Activated CD8-positive, alpha-beta memory T cell treated with anti-CD3 and anti-CD28 coated beads for 1 hour (primary cell): ENCODE results near the gene WDR47.
"Not testable (repeated sequence)": the region's sequence is repeated elsewhere in the genome, so short reads cannot be mapped to it uniquely, and the experiment has no call there.

Experiments used
- DNase-seq, 2 donors: peaks; one replicate each; pipeline ENCODE4 v3.0.0-alpha.2; 2020; ENCODE audit warnings: low read depth in 1 of 2; ENCODE audit errors: extremely low read depth in 1 of 2

WDR47 gene

DNA sequence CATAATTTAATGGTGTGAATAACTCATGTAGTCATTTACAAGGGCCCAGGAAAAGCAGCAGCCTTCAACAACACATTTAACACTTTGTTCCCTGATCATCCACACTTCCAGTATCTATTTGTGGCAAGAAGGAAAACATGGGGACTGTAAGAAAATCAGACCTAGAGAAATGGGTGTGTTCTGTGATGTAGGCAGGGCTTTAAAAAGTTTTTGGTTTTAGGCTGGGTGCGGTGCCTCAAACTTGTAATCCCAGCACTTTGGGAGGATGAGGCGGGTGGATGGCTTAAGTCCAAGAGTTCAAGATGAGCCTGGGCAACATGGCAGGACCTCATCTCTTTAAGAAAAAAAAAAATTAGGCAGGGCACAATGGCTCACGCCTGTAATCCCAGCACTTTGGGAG, 14.2 kb upstream of the WDR47 start:
- no peak for DNase-seq

DNA sequence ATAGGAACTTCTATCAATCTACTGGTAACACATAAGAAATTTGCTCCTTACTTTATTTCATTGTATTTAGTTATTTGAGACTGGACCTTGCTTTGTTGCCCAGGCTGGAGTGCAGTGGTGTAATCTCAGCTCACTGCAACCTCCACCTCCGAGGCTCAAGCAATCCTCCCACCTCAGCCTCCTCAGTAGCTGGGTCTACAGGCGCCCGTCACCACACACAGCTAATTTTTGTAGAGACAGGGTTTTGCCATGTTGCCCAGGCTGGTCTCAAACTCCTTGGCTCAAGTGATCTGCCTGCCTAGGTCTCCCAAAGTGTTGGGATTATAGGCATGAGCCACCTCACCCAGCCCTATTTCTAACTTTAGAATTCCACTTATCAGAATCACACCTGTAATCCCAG, 10.2 kb upstream of the WDR47 start:
- not testable (repeated sequence) for DNase-seq

DNA sequence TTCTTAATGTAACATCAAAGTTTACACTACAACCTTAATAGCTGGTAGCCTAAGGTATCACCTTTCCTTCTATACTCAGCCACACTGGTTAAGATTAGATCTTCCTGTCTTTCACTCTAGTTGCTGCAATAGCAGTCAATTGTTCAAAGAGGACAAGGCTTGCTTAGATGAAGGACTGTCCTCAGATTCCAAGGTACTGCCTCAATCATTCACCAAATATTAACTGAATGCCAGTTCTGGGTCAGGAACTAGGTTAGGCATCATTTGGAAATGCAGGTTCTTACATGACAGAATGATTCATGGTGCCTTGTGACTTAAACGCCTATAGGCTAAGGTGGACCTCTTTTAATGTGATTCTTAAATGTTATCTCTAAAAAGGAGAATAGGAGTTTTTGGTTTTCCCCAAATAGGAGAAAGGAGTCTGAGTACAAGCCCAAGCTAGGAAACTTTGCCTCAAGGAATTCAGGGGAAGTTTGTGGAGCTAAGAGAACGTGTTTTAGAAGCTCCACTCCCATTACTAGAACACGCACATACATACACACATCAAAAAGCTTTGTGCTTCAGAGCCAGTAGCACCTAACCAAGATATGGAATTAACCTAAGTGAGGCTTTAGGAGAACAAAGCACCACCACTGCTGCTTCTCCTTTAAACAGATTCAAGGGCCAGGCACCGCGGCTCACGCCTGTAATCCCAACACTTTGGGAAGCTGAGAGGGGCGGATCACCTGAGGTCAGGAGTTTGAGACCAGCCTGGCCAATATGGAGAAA, 8.5 kb upstream of the WDR47 start:
- DNase-seq = no peak

DNA sequence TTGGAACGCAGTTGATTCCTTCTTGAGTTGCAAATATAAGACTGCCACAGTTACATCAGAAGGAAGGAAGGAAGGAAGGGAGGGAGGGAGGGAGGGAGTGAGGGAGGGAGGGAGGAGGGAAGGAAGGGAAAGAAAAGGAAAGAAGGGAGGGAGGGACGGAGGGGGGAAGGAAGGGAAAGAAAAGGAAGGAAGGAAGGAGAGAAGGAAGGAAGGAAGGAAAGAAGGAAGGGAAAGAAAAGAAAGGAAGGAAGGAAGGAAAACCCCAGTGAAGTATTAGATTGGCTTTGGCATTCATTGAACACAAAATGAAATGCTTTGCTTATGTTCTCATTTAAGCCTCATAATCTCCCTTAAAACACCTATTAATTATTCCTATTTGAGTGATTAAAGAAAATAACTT, 6.4 kb upstream of the WDR47 start:
- DNase-seq = no peak

DNA sequence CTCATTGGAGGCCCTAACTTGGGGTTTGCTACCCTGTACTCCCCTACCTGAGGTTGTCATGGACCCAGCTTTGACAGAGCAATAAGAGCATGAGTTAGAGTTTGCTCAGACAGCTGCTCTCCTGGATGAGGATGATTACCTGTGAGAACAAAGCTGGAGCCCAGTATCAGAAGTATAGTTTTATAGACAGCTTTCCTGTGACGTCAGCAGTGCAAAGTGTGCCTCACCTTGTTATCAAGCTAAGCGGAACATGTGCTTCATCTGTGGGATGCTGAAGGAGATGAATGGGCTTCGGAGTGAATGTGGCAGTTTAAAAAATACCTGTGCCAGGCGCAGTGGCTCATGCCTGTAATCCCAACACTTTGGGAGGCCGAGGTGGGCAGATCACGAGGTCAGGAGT, 5.4 kb upstream of the WDR47 start:
- no peak for DNase-seq

DNA sequence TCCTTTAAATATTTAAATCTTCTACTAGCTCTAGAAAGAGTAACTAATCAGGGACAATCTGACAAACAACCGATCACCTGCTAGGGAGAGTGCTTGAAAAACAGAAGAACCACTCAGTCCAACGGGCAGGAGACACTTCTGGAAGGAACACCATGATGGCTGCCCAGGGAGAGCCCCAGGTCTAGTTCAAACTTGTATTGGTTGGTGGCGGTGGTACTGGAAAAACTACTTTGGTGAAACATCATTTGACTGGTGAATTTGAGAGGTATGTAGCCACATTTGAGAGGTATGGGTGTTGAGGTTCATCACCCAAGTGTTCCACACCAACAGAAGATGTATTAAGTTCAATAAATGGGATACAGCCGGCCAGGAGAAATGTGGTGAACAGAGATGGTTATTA, 4.8 kb upstream of the WDR47 start:
- no peak for DNase-seq

DNA sequence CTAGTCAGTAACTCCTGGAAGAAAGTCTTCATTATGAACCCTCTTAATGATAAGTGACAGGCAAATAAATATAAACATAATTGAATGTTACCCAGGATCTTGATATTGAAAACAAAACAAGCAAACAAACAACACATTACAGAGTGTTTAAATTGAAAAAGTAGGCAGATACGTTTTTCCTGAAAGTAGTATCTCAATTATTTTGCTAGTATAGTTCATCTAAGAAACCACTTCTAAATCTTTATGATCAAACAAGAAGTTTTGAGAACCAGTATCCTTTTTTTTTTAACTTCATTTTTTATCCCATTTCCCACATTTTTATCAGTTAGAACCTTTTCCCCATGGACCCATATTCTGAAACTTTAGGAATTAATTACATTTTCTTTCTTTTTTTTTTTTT, 3.7 kb upstream of the WDR47 start:
- DNase-seq = no peak

DNA sequence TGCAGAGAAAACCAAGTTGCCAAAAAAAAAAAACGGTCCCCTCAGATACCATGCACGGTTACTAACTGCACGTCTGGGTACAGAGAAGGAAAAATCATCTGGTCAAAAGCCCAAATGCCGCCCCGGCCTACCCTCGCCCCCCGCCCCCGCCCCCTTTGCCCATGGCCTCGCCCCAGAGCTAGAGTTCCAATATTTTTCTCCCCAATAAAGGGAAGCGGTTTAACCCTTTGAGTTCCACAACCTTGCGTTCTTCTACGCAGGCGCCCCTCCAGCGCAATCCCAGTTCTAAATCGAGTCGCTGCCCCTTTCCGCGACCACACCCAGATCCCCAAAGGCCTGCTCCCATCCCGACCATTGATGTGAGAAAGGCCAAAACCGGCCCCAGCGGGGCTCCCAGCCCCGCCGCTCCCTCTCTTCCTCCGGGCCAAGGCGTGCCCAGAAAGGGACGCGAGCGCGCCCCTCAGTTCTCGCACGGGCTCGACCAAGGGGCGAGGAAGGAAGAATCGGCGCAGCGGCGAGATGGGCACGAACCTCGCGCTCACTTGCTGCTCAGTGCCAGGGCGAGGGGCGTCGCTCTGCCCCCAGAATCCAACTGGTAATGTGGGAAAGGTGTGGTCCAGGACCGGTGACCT, 797 bp downstream of the WDR47 start:
- DNase-seq = no peak

DNA sequence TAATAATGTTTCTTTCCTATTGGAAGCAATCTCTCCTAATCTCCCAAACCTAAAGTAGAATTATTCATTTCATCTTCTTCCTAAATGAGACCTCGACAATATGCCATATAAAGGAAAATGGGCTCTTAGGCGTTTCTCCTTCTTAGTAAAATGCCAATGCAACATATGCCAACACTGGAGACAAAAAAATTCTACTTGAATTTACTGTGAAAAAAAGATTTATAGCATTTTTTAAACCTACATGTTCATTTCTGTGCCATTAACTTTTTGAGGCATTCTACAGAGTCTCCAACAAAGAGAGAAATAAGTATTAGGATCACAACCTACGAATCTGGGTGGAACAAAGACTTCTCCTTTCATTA, 1.3 kb downstream of the WDR47 start:
- DNase-seq = no peak

DNA sequence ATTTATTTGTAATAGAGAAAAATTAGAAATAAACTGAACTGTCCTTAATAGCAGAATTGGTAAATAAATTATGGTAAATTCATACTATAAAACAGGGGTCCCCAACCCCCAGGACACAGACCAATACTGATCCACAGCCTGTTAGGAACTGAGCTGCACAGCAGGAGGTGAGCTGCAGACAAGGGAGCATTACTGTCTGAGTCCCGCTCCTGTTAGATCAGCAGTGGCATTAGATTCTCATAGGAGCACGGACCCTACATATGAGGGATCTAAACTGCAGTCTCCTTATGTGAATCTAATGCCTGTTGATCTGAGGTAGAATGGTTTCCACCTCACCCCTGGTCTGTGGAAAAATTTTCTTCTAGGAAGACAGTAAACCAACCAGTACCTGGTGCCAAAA, 7.5 kb downstream of the WDR47 start:
- DNase-seq = no peak

DNA sequence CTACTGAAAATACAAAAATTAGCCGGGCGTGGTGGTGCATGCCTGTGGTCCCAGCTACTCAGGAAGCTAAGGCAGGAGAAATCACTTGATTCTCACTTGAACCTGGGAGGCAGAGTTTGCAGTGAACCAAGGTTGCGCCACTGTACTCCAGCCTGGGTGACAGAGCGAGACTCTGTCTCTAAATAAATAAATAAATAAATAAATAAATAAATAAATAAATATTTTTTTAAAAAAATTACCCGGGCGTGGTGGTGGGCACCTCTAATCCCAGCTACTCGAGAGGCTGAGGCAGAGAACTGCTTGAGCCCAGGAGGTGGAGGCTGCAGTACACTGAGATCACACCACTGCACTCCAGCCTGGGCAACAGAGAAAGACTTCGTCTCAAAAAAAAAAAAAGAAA, 12.4 kb downstream of the WDR47 start:
- not testable (repeated sequence) for DNase-seq

DNA sequence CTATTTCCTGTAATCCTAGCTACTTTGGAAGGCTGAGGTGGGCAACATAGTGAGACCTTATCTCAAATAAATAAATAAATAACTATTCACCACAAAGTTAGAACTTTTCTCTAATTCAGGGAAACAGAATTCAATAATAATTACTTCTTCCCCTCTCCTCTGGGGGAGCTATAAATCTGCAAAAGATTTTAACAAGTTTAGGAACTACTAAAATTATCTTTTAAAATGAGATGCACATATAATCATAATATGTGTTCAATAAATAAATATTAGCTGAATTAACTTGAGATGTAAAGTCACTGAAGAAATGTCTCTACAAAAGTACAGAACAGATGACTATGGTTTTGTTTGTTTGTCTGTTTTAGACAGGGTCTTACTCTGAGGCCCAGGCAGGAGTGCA, 14.1 kb downstream of the WDR47 start:
- DNase-seq = no peak

DNA sequence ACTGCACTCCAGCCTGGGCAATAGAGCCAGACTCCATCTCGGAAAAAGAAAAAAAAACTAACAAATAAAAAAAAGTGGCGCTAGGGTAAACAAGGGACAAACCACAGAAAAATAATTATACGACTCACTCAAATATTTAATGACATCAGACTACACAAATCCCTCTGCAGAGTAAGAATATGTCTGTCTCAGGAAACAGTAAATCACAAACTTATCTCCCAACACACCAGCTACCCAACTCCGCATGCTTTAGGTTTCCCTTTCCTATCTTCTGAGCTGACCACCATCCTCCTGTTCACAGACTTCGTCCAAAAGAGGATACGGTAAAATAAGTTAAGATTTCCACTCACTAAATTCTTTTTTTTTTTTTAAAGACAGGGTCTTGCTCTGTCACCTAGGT, 16.2 kb downstream of the WDR47 start:
- DNase-seq = no peak

DNA sequence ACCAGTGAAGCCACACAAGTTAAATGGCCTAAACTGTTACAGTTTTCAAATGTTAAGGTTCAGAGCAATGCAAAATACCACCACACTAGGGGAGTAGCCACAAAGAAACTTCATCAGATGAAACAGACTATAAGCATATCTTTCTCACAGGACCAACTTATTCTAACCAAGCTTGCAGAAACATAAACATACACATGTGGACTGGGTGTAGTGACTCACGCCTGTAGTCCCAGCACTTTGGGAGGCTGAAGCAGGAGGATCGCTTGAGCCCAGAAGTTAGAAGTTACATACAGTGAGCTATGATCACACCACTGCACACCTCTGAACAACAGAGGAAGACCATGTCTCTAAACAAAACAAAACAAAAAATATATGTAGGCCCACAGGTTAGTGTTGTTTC, 17.3 kb downstream of the WDR47 start:
- DNase-seq = no peak

DNA sequence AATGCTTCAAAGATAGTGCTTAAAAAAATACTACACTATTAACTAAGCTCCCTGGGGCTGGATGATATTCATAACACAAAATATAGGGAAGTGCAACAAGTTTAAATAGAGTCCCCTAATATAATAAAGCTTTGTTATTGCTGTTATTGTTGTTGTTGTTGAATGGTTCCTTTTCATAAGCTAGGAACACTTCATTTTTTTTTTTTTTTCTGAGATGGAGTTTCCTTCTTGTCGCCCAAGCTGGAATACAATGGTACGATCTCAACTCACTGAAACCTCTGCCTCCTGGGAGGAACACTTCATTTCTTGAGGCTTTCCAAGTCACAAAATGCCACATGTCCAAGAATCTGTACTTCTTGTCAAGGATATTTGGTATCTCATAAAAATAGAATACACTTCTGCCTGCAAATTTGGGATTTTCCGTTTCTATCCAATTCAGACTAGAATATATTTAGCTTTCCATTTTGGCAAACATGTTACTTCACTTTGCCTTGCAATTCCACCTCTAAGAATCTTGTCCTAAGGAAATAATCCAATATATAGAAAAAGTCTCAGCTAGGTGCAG, 21.1 kb downstream of the WDR47 start:
- DNase-seq = no peak

DNA sequence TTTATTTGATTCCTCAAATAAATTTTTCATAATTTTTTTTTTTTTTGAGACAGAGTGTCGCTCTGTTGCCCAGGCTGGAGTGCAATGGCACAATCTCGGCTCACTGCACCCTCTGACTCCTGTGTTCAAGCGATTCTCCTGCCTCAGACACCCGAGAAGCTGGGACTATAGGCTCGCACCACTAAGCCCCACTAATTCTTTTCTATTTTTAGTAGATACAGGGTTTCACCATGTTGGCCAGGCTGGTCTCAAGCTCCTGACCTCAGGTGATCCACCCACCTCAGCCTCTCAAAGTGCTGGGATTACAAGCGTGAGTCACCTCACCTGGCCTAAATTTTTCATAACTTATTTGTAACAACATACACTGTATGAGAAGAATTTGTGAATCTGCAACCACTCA, 24.2 kb downstream of the WDR47 start:
- not testable (repeated sequence) for DNase-seq

DNA sequence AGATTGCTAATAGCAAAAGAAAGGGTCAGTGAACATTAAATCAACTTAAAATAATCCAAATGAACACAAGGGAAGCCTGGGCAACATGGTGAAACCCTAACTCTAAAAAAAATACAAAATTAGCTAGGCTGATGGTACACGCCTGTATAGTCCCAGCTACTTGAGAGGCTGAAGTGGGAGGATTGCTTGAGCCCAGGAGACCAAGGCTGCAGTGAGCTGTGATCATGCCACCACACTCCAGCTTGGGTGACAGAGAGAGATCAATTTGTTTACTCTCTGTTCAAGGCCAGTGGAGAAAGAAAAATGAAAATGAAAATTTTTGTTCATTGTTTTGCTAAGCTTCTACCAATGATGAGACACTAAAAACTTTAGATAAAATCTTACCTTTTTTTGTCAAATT, 24.8 kb downstream of the WDR47 start:
- DNase-seq = no peak

DNA sequence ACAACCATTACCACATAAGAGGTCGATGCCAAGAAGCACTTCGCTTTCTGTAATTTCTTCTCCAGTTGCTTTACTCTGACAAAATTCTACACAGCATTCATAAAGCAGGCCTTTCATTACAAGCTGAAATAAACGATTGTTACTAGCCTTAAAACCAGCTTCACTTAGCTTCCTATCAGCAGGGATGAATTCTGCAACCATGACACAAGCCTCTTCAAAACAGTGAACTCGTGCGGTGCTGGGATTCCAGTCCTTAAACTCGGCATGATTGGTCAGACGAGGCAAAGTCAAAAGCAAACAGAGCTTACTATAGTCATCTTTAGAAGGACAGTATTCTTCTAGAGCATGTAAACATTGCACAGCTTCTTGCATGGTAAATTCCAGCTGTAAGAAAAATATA, 30.6 kb downstream of the WDR47 start:
- DNase-seq = no peak

DNA sequence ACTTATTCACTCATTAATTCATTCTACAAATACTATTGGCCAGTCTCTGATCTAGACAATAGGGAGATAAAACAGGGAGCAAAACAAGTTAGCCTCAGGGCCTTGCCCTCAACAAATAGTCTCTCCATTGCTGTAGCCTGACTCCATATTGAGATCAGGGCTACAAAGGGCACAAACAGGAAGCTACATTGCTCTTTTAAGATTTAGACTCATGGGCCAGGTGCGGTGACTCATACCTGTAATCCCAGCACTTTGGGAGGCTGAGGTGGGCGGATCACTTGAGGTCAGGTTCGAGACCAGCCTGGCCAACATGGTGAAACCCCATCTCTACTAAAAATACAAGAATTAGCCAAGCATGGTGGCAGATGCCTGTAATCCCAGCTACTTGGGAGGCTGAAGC, 45.3 kb downstream of the WDR47 start:
- DNase-seq = not testable (repeated sequence)

DNA sequence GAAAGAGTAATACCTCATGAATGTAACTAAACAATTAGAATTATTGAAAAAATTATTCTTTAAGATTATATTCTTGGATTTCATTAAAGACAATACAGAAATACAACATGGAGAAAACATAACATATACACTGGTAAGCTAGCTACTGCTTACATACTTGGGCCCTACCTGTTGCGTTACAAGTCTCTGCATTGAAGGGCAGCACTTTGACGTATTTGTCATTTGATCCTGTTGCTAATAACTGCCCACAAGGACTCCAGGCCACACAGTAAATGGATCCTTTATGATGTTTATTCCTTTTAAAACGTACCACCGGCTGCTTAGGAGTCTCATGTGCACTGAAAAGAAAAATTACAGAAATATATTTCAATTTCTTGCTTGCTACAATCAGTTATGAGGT, 58.8 kb downstream of the WDR47 start:
- no peak for DNase-seq

DNA sequence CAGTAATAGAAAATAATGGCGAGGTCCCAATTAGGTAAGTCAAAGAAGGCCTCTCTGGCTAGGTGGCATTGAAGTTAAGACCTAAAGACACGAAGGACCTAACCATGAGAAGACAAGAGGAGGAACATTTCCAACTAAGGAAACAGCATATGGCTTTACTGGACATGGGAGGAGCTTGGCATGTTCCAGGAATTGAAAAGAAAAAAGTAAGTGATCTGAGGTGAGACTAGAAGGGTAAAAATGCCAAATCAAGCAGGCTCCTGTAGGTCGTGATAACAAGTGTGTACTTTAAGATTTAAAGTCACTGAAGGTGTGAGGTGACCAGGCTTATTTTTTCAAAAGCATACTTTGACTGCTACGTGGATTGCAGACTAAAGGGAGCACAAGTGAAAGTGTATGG, 65.2 kb downstream of the WDR47 start:
- no peak for DNase-seq

DNA sequence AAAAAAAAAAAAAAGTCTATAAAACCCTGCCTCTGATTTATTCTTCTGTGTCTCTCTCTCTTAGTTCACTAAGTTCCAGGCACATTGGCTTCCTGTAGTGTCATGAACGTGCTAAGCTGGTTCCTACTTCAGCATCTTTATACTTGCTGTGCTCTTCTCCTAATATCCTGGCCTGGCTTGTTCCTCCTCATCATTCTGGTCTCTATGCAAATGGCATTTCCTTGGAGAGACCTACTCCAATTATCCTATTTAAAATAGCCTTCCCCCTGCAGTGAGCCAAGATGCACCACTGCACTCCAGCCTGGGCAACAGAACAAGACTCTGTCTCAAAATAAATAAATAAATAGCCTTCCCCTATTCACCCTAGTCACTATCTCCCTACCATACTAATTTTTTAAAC, 69.0 kb downstream of the WDR47 start:
- no peak for DNase-seq

DNA sequence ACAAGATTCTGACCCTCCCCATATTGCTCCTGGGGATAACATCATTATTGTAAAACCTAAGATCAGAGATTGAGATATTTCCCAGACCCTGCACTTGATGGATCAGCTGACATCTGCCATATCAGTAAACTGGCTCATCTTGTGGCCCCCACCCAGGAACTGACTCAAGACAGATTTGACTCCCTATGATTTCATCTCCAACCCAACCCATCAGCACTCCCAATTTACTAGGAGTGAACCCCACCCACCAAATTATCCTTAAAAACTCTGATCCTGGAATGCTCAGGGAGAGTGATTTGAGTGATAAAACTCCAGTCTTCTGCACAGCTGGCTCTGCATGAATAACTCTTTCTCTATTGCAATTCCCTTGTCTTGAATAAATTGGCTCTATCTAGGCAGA, 72.6 kb downstream of the WDR47 start:
- no peak for DNase-seq
